Liver (tissue), 9 donors: ENCODE results near the gene SPATS2. TPM values are rescaled to one million over a fixed set of nuclear protein-coding genes. Genes with fewer than 3 reads are reported as not detected.

Source experiments
- DNase-seq: peaks from one replicate; pipeline ENCODE4 v3.0.0-alpha.2; 2017; ENCODE audit warnings: low spot score
- H3K27ac ChIP-seq, 2 donors: one replicate each; pipeline ENCODE4 v1.7.0; 2013; ENCODE audit warnings: inconsistent platforms in 2 of 2, low read length in 2 of 2, control low read depth in 1 of 2, low read depth in 1 of 2, mild to moderate bottlenecking in 1 of 2
- H3K27me3 ChIP-seq, 4 donors: one replicate each; pipeline versions ENCODE4 v1.6.1 to v1.7.0; 2013; ENCODE audit warnings: low read length in 3 of 4, inconsistent platforms in 1 of 4, mild to moderate bottlenecking in 1 of 4, moderate library complexity in 1 of 4; ENCODE audit not compliant: control insufficient read depth in 4 of 4, insufficient read depth in 4 of 4
- H3K36me3 ChIP-seq, 4 donors: one replicate each; pipeline versions ENCODE4 v1.6.1 to v1.7.0; 2013; ENCODE audit warnings: low read length in 3 of 4, mild to moderate bottlenecking in 3 of 4, low read depth in 1 of 4, moderate library complexity in 1 of 4; ENCODE audit not compliant: control insufficient read depth in 4 of 4, insufficient read depth in 3 of 4
- H3K4me1 ChIP-seq, 4 donors: one replicate each; pipeline versions ENCODE4 v1.6.1 to v1.7.0; 2013; ENCODE audit warnings: low read length in 3 of 4, mild to moderate bottlenecking in 3 of 4, moderate library complexity in 1 of 4; ENCODE audit not compliant: control insufficient read depth in 4 of 4, insufficient read depth in 4 of 4
- H3K4me3 ChIP-seq, 3 donors: one replicate each; pipeline versions ENCODE4 v1.6.1 to v1.7.0; 2013; ENCODE audit warnings: low read length in 3 of 3, control low read depth in 1 of 3, low read depth in 1 of 3, mild to moderate bottlenecking in 1 of 3
- H3K9ac ChIP-seq, 2 donors: one replicate each; pipeline ENCODE4 v1.7.0; 2013; ENCODE audit warnings: low read length in 2 of 2, mild to moderate bottlenecking in 2 of 2, moderate library complexity in 2 of 2, control low read depth in 1 of 2, low read depth in 1 of 2
- H3K9me3 ChIP-seq, 4 donors: one replicate each; pipeline versions ENCODE4 v1.6.1 to v1.7.0; 2013; ENCODE audit warnings: low read length in 3 of 4; ENCODE audit not compliant: control insufficient read depth in 4 of 4
- ATF3 ChIP-seq: IDR thresholded peaks from 2 replicates; pipeline ENCODE4 v1.6.1; 2016; ENCODE audit warnings: antibody characterized with exemption
- CTCF ChIP-seq: fragments of 150-350 bp; IDR thresholded peaks from 2 replicates; pipeline ENCODE4 v1.5.1; 2017; ENCODE audit warnings: improper control_type of control experiment, low read depth, low read length; ENCODE audit not compliant: missing input control
- EGR1 ChIP-seq, 2 donors: IDR thresholded peaks; 2 replicates each; pipeline ENCODE4 v1.6.1; 2016 to 2018; ENCODE audit warnings: antibody characterized with exemption in 2 of 2, low read depth in 2 of 2
- FOXA1 ChIP-seq: IDR thresholded peaks from 2 replicates; pipeline ENCODE4 v1.6.1; 2016; ENCODE audit warnings: antibody characterized with exemption
- FOXA2 ChIP-seq: IDR thresholded peaks from 2 replicates; pipeline ENCODE4 v1.6.1; 2016; ENCODE audit warnings: antibody characterized with exemption
- GABPA ChIP-seq, 2 donors: IDR thresholded peaks in 1 of 2; conservative IDR thresholded peaks in 1 of 2; 2 replicates each; pipeline ENCODE4 v1.6.1; 2016; ENCODE audit warnings: antibody characterized with exemption in 2 of 2, mild to moderate bottlenecking in 1 of 2, moderate library complexity in 1 of 2
- HNF4A ChIP-seq, 2 donors: conservative IDR thresholded peaks; 2 replicates each; pipeline ENCODE4 v1.6.1; 2016; ENCODE audit warnings: antibody characterized with exemption in 2 of 2, mild to moderate bottlenecking in 2 of 2
- HNF4G ChIP-seq: IDR thresholded peaks from 2 replicates; pipeline ENCODE4 v1.6.1; 2016; ENCODE audit warnings: antibody characterized with exemption
- JUND ChIP-seq, 2 donors: IDR thresholded peaks; 2 replicates each; pipeline ENCODE4 v1.6.1; 2016; ENCODE audit warnings: antibody characterized with exemption in 2 of 2
- MAX ChIP-seq: IDR thresholded peaks from 2 replicates; pipeline ENCODE4 v1.6.1; 2016; ENCODE audit warnings: antibody characterized with exemption
- NR2F2 ChIP-seq: IDR thresholded peaks from 2 replicates; pipeline ENCODE4 v1.6.1; 2016; ENCODE audit warnings: antibody characterized with exemption
- RAD21 ChIP-seq, 2 donors: IDR thresholded peaks; 2 replicates each; pipeline ENCODE4 v1.6.1; 2016; ENCODE audit warnings: antibody characterized with exemption in 2 of 2, mild to moderate bottlenecking in 2 of 2
- REST ChIP-seq: IDR thresholded peaks from 2 replicates; pipeline ENCODE4 v1.6.1; 2016; ENCODE audit warnings: antibody characterized with exemption, mild to moderate bottlenecking
- RXRA ChIP-seq, 2 donors: IDR thresholded peaks; 2 replicates each; pipeline ENCODE4 v1.6.1; 2017 to 2018; ENCODE audit warnings: antibody characterized with exemption in 2 of 2, mild to moderate bottlenecking in 1 of 2
- SP1 ChIP-seq: IDR thresholded peaks from 2 replicates; pipeline ENCODE4 v1.6.1; 2018; ENCODE audit warnings: antibody characterized with exemption, mild to moderate bottlenecking
- TAF1 ChIP-seq: conservative IDR thresholded peaks from 2 replicates; pipeline ENCODE4 v1.6.1; 2016; ENCODE audit warnings: antibody characterized with exemption, mild to moderate bottlenecking
- YY1 ChIP-seq: IDR thresholded peaks from 2 replicates; pipeline ENCODE4 v1.6.1; 2016; ENCODE audit warnings: antibody characterized with exemption, mild to moderate bottlenecking
- ZBTB33 ChIP-seq: IDR thresholded peaks from 2 replicates; pipeline ENCODE4 v1.6.1; 2016; ENCODE audit warnings: antibody characterized with exemption
- WGBS: extraction: QIAGEN DNeasy Blood & Tissue Kit; methylation state at CpG from one replicate; pipeline ENCODE4 v1.1.7; 2013; 5-methylcytosine and 5-hydroxymethylcytosine counted together
- polyA plus RNA-seq, 2 donors: library from polyadenylated mRNA; stranded (reverse) in 1 of 2; unstranded in 1 of 2; fragments of 200-250 nt in 1 of 2; fragments of >200 nt in 1 of 2; fragmentation: Nextera tagmentation in 1 of 2; extraction: Ambion mirVana in 1 of 2; gene quantifications; one replicate each; pipeline versions ENCODE4 v1.2.1 to v1.2.3, GENCODE V29; 2013 to 2015
- total RNA-seq, 2 donors: library from RNA; depleted of rRNA; stranded (reverse); fragments of >200 nt; gene quantifications; one replicate each; pipeline ENCODE4 v1.2.3, GENCODE V29; 2014
- donor health status: healthy.
- donor health status: healthy.
- donor health status: healthy.
- donor health status: healthy.
- donor health status: healthy.

The SPATS2 gene
- total and polyA plus RNA-seq, 4 donors, result 2.4 to 5.2 (median 4.5) TPM

GRCh38 chr12:49389387-49389703, 22.1 kb downstream of the SPATS2 start:
- no peak for DNase-seq
- Histone ChIP-seq H3K9ac (no peak overlapping the region), H3K4me3 (no peak overlapping the region), H3K27ac (no peak overlapping the region), H3K9me3 (no peaks in the 10 kb centered on the region), H3K4me1 (no peaks in the 10 kb centered on the region), H3K27me3 (no peaks in the 10 kb centered on the region), H3K36me3 (no peaks in the 10 kb centered on the region)
- TF ChIP-seq TAF1 (no peak), REST (no peak), FOXA1 (no peak), EGR1 (IDR thresholded peaks at IDR 0.05; ENCODE audit: low read depth in 2 of 2) (no peak), HNF4A (conservative IDR thresholded peaks at IDR 0.05) (no peak), GABPA (IDR thresholded peaks at IDR 0.05 in 1 of 2, conservative IDR thresholded peaks at IDR 0.05 in 1 of 2) (no peak), FOXA2 (no peak), MAX (no peak), JUND (IDR thresholded peaks at IDR 0.05) (no peak), ZBTB33 (no peak), HNF4G (no peak), RAD21 (IDR thresholded peaks at IDR 0.05) (no peak), RXRA (IDR thresholded peaks at IDR 0.05) (no peak)
- WGBS, result 91% methylated on average over 13 of the region's 13 CpGs

- Histone ChIP-seq H3K27me3 (no peaks in the 10 kb centered on the region), H3K36me3 (no peaks in the 10 kb centered on the region), H3K4me3 (no peak overlapping the region), H3K9ac (no peak overlapping the region), H3K27ac (no peak overlapping the region), H3K9me3 (peaks cover 0 to 2% (median 0%) of the 10 kb centered on the region in 4 donors), H3K4me1 (peaks cover 0 to 2% (median 2%) of the 10 kb centered on the region in 4 donors)
- TF ChIP-seq ATF3 (no peak), ZBTB33 (no peak), GABPA (IDR thresholded peaks at IDR 0.05 in 1 of 2, conservative IDR thresholded peaks at IDR 0.05 in 1 of 2) (no peak), FOXA2 (no peak), HNF4G (no peak), NR2F2 (no peak), MAX (no peak), RAD21 (IDR thresholded peaks at IDR 0.05) (no peak), TAF1 (no peak), HNF4A (conservative IDR thresholded peaks at IDR 0.05) (no peak), REST (no peak), EGR1 (IDR thresholded peaks at IDR 0.05; ENCODE audit: low read depth in 2 of 2) (no peak), RXRA (IDR thresholded peaks at IDR 0.05) (no peak), YY1 (no peak), JUND (IDR thresholded peaks at IDR 0.05) (no peak), SP1 (no peak), CTCF (no peak), FOXA1 (no peak)
- WGBS, result 94% methylated on average over 1 of the region's 1 CpG
- DNase-seq, result no peak
Observed at GRCh38 chr12:49397000-49397399, 29.7 kb downstream of the SPATS2 start.
